ENCODE measurements around the gene PIAS4.

Gene PIAS4

DNA sequence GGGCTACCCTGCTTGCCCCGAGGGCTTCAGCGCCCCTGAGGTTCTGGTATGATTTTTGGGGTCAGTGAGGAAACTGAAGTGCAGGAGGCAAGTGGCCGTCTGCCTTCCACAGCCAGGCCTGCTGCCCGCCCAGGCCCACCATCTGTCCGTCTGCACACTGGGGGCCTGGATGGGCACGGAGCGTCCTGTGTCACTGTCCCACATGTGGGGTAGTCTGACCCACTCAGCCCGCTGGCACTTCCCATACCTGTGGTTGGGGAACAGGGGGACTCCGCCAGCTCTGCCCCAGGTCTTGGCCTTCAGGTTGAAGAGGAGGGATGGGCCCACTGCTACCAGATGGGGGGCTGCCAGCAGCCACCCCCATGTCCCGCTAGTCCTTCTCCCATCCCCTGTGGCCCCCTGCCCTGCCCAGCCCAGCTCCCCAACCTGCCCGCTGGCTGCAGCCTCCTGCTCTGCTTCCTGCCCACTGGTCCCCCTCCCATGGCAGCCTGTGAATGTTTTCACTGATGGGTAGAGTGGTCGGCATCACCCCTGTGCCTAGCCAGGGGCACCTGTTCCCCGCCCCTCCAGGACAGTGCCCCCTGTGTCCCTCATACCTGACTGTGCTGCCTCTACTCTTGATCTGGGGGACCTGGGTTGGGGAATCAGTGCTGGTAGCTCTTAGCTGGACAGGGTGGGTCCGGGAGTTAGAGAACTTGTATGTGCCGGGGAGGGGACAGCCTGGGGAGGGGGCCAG lies 9.5 kb downstream of the PIAS4 start:
- no peak for TF ChIP-seq GLIS3 (CRISPR knock-in tag; IDR thresholded peaks at IDR 0.05)
- no peak for TF ChIP-seq PPARA (CRISPR knock-in tag; IDR thresholded peaks at IDR 0.05; ENCODE audit: borderline replicate concordance)
- no peak for TF ChIP-seq ZC3H10 (CRISPR knock-in tag; IDR thresholded peaks at IDR 0.05)
- TF ChIP-seq OSR1 (CRISPR knock-in tag; IDR thresholded peaks at IDR 0.05): no peak
- no peak for TF ChIP-seq ZFP30 (CRISPR knock-in tag; IDR thresholded peaks at IDR 0.05)
- no peak for TF ChIP-seq ZNF8 (CRISPR knock-in tag; IDR thresholded peaks at IDR 0.05)
- TF ChIP-seq SNAI2 (CRISPR knock-in tag; IDR thresholded peaks at IDR 0.05): no peak
- no peak for TF ChIP-seq CSDC2 (CRISPR knock-in tag; IDR thresholded peaks at IDR 0.05)
- TF ChIP-seq, protein P1, sequence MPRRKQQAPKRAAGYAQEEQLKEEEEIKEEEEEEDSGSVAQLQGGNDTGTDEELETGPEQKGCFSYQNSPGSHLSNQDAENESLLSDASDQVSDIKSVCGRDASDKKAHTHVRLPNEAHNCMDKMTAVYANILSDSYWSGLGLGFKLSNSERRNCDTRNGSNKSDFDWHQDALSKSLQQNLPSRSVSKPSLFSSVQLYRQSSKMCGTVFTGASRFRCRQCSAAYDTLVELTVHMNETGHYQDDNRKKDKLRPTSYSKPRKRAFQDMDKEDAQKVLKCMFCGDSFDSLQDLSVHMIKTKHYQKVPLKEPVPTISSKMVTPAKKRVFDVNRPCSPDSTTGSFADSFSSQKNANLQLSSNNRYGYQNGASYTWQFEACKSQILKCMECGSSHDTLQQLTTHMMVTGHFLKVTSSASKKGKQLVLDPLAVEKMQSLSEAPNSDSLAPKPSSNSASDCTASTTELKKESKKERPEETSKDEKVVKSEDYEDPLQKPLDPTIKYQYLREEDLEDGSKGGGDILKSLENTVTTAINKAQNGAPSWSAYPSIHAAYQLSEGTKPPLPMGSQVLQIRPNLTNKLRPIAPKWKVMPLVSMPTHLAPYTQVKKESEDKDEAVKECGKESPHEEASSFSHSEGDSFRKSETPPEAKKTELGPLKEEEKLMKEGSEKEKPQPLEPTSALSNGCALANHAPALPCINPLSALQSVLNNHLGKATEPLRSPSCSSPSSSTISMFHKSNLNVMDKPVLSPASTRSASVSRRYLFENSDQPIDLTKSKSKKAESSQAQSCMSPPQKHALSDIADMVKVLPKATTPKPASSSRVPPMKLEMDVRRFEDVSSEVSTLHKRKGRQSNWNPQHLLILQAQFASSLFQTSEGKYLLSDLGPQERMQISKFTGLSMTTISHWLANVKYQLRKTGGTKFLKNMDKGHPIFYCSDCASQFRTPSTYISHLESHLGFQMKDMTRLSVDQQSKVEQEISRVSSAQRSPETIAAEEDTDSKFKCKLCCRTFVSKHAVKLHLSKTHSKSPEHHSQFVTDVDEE (CRISPR knock-in tag; IDR thresholded peaks at IDR 0.05): no peak
- TF ChIP-seq BACH2 (CRISPR knock-in tag; IDR thresholded peaks at IDR 0.05; ENCODE audit: borderline replicate concordance): no peak
- no peak for ATAC-seq

DNA sequence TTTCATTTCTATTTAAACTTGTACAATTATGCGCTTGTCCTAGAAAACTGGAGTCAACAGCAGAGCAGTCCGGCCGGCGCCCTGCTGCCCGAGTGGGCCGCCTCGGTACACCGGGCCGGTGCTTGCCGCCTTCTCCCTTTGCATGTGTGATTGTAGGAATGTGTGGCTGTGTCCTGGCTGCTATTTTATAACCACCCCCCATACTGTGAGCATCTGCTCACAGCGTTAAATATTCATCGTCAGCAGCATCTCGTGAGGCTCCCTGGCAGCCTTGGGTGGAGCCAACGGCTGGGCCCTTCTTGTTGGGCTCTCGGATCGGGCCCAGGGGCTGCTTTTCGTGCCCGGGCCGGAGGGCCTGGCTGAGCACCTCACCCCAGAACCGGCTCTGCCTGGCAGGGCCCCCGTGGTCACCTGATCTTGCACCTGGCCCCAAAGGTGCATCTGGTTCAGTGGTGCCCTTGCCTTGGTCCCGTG lies 10.6 kb downstream of the PIAS4 start:
- no peak for TF ChIP-seq ISL1 (CRISPR knock-in tag; IDR thresholded peaks at IDR 0.05)
- no peak for ATAC-seq

- TF ChIP-seq ZFP3 (CRISPR knock-in tag; IDR thresholded peaks at IDR 0.05) (no peak), BACH2 (CRISPR knock-in tag; IDR thresholded peaks at IDR 0.05; ENCODE audit: borderline replicate concordance) (no peak), ZFP30 (CRISPR knock-in tag; IDR thresholded peaks at IDR 0.05) (no peak), RARB (CRISPR knock-in tag; IDR thresholded peaks at IDR 0.05) (no peak), PATZ1 (CRISPR knock-in tag; IDR thresholded peaks at IDR 0.05; ENCODE audit: borderline replicate concordance) (no peak), ISL1 (CRISPR knock-in tag; IDR thresholded peaks at IDR 0.05) (no peak), ZNF8 (CRISPR knock-in tag; IDR thresholded peaks at IDR 0.05) (no peak), GLIS3 (CRISPR knock-in tag; IDR thresholded peaks at IDR 0.05) (no peak), SNAI2 (CRISPR knock-in tag; IDR thresholded peaks at IDR 0.05) (no peak), ARNTL (CRISPR knock-in tag; IDR thresholded peaks at IDR 0.05; ENCODE audit: borderline replicate concordance, low read depth) (no peak), TCF4 (CRISPR knock-in tag; IDR thresholded peaks at IDR 0.05; ENCODE audit: borderline replicate concordance) (no peak), ESRRG (CRISPR knock-in tag; IDR thresholded peaks at IDR 0.05) (no peak), ZC3H10 (CRISPR knock-in tag; IDR thresholded peaks at IDR 0.05) (no peak)
- TF ChIP-seq, protein P2, sequence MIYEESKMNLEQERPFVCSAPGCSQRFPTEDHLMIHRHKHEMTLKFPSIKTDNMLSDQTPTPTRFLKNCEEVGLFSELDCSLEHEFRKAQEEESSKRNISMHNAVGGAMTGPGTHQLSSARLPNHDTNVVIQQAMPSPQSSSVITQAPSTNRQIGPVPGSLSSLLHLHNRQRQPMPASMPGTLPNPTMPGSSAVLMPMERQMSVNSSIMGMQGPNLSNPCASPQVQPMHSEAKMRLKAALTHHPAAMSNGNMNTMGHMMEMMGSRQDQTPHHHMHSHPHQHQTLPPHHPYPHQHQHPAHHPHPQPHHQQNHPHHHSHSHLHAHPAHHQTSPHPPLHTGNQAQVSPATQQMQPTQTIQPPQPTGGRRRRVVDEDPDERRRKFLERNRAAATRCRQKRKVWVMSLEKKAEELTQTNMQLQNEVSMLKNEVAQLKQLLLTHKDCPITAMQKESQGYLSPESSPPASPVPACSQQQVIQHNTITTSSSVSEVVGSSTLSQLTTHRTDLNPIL (CRISPR knock-in tag; IDR thresholded peaks at IDR 0.05; ENCODE audit: low read depth): no peak
- TF ChIP-seq, protein P1 (CRISPR knock-in tag; IDR thresholded peaks at IDR 0.05): no peak
- no peak for ATAC-seq
Observed at GRCh38 chr19:4018775-4019504, 11.4 kb downstream of the PIAS4 start.
